Rectal smooth muscle tissue (tissue), 1 donor: ENCODE data around the gene PXDN.

Experiments
- H3K27ac ChIP-seq: one replicate; pipeline ENCODE4 v1.7.0; 2013; ENCODE audit warnings: low read depth, low read length, inconsistent platforms
- H3K27me3 ChIP-seq: one replicate; pipeline ENCODE4 v1.7.0; 2013; ENCODE audit warnings: low read length; ENCODE audit not compliant: control insufficient read depth, insufficient read depth
- H3K36me3 ChIP-seq: one replicate; pipeline ENCODE4 v1.7.0; 2013; ENCODE audit warnings: low read length; ENCODE audit not compliant: control insufficient read depth, insufficient read depth
- H3K4me1 ChIP-seq: one replicate; pipeline ENCODE4 v1.7.0; 2013; ENCODE audit warnings: low read length; ENCODE audit not compliant: control insufficient read depth, insufficient read depth
- H3K4me3 ChIP-seq: one replicate; pipeline ENCODE4 v1.7.0; 2013; ENCODE audit warnings: low read length
- H3K9ac ChIP-seq: one replicate; pipeline ENCODE4 v1.7.0; 2013; ENCODE audit warnings: low read length

PXDN gene

DNA sequence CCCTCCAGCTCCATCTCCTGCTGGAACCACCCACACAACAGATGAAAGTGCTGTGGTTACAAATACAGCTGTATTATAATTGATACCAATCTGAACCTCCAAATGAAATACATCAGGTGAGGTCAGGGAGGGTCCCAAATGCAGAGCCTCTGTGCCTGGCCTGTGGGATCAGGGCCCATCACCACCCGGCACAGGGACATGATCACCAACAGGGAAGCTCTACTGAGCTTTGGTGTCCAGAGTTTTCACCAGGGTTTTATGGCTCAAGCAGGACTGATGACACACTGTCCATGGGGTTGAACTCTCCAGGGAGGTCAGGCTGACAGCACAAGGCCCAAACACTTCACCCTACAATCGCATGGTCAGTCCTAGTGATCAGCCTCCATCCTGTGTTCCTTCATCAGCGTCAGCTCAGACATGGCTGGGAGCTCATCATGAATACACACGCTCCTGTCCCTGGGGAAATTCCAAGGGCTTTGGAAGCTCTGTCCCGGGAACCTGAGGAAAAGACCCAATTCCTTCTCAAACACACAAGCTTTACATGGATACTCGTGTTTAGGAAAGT lies 3.9 kb upstream of the PXDN start:
- Histone ChIP-seq H3K4me3 (no peak overlapping the region), H3K27ac (no peak overlapping the region), H3K36me3 (no peaks in the 10 kb centered on the region), H3K4me1 (peaks cover 9% of the 10 kb centered on the region), H3K9ac (no peak overlapping the region), H3K27me3 (peaks cover 2% of the 10 kb centered on the region)

- H3K9ac ChIP-seq = no peak overlapping the region
- H3K27me3 ChIP-seq = peaks cover 2% of the 10 kb centered on the region
- peaks cover 11% of the 10 kb centered on the region for H3K4me1 ChIP-seq
- no peak overlapping the region for H3K4me3 ChIP-seq
- no peaks in the 10 kb centered on the region for H3K36me3 ChIP-seq
- H3K27ac ChIP-seq = no peak overlapping the region
These were observed 3.0 kb upstream of the PXDN start for GRCh38 chr2:1747065-1747941.

DNA sequence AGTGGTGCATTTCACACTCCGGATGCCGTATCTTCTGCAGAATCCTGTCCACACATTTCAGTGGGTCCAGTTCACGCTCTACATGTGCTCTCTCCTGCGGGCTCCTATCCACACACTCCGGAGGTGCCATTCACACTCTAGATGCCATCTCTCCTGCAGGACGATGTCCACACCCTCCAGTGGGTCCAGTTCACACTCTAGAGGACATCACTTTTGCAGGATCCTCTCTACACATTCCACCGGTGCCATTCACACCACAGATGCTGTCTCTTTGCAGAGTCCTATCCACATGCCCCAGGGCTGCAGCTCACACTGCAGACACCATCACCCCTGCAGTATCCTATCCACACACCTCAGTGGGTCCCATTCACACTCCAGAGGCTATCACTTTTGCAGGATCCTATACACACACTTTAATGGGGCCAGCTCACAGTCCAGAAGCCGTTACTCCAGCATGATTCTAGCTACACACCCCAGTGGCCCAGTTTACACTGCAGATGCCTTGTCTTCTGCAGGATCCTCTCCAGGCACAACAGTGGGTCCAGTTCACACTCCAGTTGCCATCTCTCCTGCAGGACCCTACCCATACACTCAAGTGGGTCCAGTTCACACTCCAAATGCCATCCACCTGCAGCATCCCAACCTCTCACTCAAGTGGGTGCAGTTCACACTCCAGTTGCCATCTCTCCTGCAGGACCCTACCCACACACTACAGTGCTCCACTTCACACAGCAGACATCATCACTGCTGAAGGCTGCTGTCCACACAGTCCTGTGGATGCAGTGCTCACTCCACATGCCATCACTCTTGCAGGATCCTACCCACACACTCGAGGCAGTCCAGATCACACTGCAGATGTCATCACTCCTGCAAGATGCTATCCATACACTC lies 2.1 kb upstream of the PXDN start:
- no peak overlapping the region for H3K9ac ChIP-seq
- H3K27ac ChIP-seq = no peak overlapping the region
- H3K36me3 ChIP-seq = no peaks in the 10 kb centered on the region
- peaks cover 2% of the 10 kb centered on the region for H3K27me3 ChIP-seq
- peaks cover 11% of the 10 kb centered on the region for H3K4me1 ChIP-seq
- H3K4me3 ChIP-seq = no peak overlapping the region

GRCh38 chr2:1745171-1746023 lies 1.1 kb upstream of the PXDN start:
- H3K27ac ChIP-seq = peak overlapping the region; percentile 94

DNA sequence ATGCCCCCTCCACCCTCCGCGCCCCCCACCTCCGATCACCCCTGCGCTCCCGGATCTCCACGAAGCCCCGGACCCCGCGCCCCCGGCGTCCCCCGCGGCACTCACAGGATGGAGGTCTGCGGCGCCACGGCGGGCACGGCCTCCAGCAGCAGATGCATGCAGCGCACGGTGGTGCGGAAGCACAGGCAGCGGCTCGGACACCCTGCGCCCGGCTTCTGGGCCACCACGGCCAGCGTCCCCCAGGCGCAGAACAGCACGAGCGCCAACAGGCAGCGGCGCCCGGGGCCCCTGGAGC lies 217 bp downstream of the PXDN start:
- no peaks in the 10 kb centered on the region for H3K27me3 ChIP-seq
- H3K36me3 ChIP-seq = no peaks in the 10 kb centered on the region
- peak overlapping the region; percentile 10 for H3K9ac ChIP-seq
- peak overlapping the region; percentile 94 for H3K27ac ChIP-seq
- peaks cover 18% of the 10 kb centered on the region for H3K4me1 ChIP-seq
- H3K4me3 ChIP-seq = peak overlapping the region; percentile 55

More at GRCh38 chr2:1745171-1746023, 1.1 kb upstream of the PXDN start:
- Histone ChIP-seq H3K4me1 (peaks cover 7% of the 10 kb centered on the region), H3K4me3 (peak overlapping the region; percentile 62), H3K27me3 (no peaks in the 10 kb centered on the region), H3K36me3 (no peaks in the 10 kb centered on the region), H3K9ac (no peak overlapping the region)

GRCh38 chr2:1743396-1744150 lies 742 bp downstream of the PXDN start:
- H3K27me3 ChIP-seq = no peaks in the 10 kb centered on the region
- peaks cover 23% of the 10 kb centered on the region for H3K4me1 ChIP-seq

DNA sequence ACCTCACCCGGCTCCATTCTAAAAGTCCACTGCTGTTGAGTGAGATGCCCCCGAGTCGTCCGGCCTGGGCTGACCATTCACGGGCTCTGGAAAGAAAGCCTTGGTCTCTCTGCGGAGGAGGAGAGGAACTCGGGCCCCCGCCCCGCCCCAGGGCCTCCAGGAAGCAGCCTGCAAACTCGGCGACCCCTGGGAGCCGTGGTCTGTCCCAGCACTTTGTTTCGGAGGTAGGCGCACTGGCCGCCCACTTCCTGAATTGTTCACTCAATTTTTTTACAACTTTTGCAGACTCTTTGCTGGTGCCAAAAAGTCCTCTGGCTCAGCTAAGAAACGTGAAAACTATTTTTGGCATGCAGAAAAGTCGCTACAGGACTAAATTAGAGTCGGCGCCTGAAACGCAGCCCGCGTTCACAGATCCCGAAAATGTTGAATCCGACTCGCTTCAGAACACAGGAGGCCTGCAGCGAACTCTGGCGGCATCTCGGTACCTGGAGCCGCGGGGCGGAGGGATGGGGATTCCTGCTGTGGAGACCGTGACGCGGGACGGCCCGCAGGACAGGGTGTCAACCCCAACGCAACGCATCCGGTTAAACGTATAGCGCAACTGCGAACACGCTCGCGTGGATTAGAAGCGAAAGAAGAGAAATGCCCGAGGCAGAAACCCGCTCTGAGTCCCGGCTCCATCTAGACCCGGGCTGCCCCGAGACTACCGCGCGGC lies 1.5 kb downstream of the PXDN start:
- Histone ChIP-seq H3K27me3 (no peaks in the 10 kb centered on the region), H3K9ac (peak overlapping the region; percentile 32), H3K27ac (peak overlapping the region; percentile 94), H3K4me3 (peak overlapping the region; percentile 72), H3K4me1 (peaks cover 26% of the 10 kb centered on the region), H3K36me3 (no peaks in the 10 kb centered on the region)

More at GRCh38 chr2:1743396-1744150, 742 bp downstream of the PXDN start:
- Histone ChIP-seq H3K27ac (peak overlapping the region; percentile 94), H3K9ac (peak overlapping the region; percentile 32), H3K36me3 (no peaks in the 10 kb centered on the region), H3K4me3 (peak overlapping the region; percentile 72)

GRCh38 chr2:1742301-1742680 lies 2.0 kb downstream of the PXDN start:
- H3K27me3 ChIP-seq = no peaks in the 10 kb centered on the region
- no peak overlapping the region for H3K9ac ChIP-seq
- peak overlapping the region; percentile 94 for H3K27ac ChIP-seq
- no peaks in the 10 kb centered on the region for H3K36me3 ChIP-seq
- peak overlapping the region; percentile 72 for H3K4me3 ChIP-seq
- H3K4me1 ChIP-seq = peaks cover 26% of the 10 kb centered on the region

GRCh38 chr2:1741851-1742250 lies 2.5 kb downstream of the PXDN start:
- no peak overlapping the region for H3K4me3 ChIP-seq
- no peaks in the 10 kb centered on the region for H3K27me3 ChIP-seq
- H3K27ac ChIP-seq = peak overlapping the region; percentile 94
- no peaks in the 10 kb centered on the region for H3K36me3 ChIP-seq
- peaks cover 29% of the 10 kb centered on the region for H3K4me1 ChIP-seq
- peak overlapping the region; percentile 28 for H3K9ac ChIP-seq

DNA sequence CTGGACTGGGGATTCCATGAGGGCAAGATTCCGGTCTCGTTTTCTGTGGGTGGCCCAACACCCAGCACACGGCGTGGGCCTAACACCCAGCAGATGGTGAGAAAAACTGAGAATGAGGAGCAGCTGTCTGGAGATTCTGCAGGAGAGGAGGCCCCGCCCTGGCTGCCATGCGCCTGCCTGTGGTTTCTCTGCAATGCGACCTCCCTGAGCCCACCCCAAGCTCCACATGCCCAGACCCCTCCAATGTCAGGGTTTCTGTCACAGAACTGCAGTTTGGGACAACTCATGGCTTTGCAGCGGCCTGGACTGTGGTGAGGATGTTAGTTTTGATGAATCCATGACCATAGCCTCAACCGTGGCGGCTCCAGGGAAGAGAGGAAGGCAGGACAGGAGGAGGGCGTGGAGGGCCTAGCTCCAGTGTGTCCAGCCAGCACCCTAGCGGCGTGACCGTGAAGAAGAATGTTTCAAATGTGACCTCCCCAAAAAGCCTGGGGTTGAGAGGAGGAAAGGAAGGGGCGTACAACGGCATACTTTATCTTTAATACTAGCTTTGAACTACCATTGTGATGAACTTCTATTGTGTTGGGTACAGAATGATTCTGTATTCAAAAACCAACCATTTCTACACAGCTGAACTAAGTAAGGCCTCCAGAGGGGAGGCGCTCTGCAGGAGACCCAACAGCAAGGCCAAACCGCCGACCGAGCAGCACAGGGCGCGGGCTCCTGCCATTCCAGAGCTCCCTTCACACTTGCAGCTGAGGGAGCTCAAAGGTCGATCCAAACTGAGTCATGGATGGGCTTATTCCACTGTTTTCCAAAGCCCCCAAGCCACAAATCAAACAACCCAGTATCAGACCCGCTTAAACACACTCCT lies 3.4 kb downstream of the PXDN start:
- Histone ChIP-seq H3K36me3 (no peaks in the 10 kb centered on the region), H3K9ac (no peak overlapping the region), H3K27ac (peak overlapping the region; percentile 87), H3K27me3 (no peaks in the 10 kb centered on the region), H3K4me3 (no peak overlapping the region), H3K4me1 (peaks cover 30% of the 10 kb centered on the region)
